Measurements from ENCODE around the gene TMX1.

Gene TMX1

DNA sequence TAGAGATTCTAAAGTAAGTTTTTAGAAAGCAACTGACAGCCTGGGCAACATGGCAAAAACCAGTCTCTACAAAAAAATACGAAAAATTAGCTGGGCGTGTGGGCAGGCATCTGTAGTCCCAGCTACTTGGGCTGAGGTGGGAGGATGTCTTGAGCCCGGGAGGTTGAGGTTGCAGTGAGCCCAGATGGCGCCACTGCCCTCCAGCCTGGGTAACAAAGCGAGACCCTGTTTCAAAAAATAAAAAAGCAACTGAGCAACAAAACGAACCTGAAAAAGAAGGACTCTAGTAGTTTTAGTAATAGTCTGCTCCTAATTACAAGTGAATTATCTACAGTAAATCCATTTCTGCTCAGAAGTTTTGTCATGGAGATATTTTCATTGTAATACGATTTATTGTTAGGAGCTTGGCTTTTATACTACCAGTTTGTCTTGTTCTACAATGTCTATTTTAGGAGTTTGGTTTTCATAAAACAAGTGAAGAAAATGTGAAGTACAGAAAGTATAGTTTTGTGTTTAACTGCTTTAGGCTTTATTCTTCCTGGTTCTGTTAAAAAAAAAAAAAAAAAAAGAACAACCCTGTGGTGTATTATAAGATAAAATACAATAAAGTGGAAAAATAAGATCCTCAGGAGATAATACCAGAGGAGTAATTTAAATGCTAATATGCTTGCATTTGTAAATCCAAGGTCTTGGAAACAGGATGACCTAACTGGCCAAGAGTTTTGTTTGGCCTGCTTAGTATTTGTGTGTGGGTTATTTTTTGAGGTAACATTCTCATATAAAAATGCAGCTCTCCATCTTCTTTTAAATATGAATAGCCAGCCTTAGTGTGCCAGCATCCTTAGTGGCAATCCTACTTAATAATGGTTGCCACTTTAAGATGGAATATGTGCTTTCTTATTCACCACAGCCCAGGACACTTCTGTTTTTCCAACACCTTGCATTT, 2.8 kb downstream of the TMX1 start:
- no peak for DNase-seq (ENCODE audit: low read depth)

GRCh38 chr14:51244591-51244990, 4.5 kb downstream of the TMX1 start:
- DNase-seq (ENCODE audit: low read depth) = no peak

- no peak for DNase-seq (ENCODE audit: low read depth)
Observed at GRCh38 chr14:51246032-51246431, 6.0 kb downstream of the TMX1 start.

GRCh38 chr14:51248016-51248987, 8.3 kb downstream of the TMX1 start:
- DNase-seq (ENCODE audit: low read depth) = no peak

GRCh38 chr14:51251486-51251885, 11.4 kb downstream of the TMX1 start:
- DNase-seq (ENCODE audit: low read depth) = no peak

DNA sequence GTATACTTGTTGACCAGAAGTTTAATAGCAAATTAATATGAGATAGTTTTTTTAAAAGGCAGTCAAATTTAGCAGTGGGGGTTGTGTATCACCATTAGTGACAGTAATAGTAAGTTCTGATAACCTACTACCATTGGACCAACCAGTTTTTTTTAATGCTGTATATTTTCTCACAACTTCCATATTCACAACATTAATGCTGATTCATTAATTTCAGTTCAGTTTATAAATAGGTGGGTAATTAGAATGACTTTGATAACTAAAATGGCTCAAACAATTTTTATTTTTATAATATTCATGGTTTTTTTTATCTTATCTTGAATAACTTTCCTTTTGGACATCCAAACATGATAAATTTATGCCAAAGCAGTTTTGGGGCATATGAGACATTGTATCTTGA, 13.8 kb downstream of the TMX1 start:
- DNase-seq (ENCODE audit: low read depth) = no peak

DNA sequence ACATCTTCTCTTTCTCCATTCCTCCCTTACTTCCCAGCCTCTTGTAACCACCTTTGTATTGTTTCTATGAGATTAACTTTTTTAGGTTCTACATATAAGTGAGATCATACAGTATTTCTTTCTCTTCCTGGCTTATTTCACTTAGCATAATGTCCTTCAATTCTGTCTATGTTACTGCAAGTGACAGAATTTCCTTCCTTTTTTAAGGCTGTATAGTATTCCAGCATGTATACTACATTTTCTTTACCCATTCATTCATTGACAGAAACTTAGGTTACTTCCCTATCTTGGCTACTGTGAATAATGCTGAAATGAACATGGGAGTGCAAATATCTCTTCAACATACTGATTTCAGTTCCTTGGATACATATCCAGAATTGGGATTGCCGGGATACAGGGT, 18.2 kb downstream of the TMX1 start:
- DNase-seq (ENCODE audit: low read depth) = no peak

- DNase-seq (ENCODE audit: low read depth) = no peak
Observed at GRCh38 chr14:51258788-51259187, 18.7 kb downstream of the TMX1 start.

DNA sequence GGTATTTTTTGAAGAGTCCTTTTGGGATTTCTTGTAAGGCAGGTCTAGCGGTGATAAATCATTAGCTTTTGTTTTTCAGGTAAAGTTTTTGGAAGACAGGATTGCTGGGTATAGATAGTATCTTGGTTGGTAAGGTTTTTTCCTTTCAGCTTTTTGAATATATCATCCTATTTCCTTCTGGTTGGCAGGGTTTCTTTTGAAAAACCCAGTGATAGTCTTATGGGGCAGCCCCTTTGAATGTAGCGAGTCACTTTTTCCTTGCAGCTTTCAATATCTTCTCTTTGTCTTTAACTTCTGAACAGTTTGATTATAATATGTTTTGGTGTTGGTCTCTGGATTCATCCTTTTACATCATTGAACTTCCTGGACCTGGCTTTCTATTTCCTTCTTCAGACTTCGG, 20.2 kb downstream of the TMX1 start:
- DNase-seq (ENCODE audit: low read depth) = no peak

DNA sequence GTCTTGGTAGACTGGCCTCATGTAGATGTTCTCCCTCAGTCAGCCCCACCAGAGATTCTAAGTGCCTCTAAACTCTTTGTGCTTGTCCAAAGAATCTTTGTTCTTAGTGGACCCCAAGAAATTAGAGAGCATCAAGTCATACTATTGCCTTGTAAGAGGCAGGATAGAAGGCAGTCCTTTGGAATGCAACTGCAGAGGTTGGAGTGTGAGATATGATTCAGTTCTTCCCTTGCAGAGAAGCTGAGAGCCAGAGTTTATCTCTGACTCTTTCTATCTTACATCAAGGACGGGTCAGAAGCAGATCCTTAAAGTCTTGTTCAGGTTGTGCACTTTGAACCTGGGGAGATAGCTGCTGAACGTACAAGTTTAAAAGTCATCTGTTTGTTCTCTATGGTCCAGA, 21.1 kb downstream of the TMX1 start:
- DNase-seq (ENCODE audit: low read depth) = no peak

GRCh38 chr14:51262868-51263267, 22.8 kb downstream of the TMX1 start:
- DNase-seq (ENCODE audit: low read depth) = no peak

DNA sequence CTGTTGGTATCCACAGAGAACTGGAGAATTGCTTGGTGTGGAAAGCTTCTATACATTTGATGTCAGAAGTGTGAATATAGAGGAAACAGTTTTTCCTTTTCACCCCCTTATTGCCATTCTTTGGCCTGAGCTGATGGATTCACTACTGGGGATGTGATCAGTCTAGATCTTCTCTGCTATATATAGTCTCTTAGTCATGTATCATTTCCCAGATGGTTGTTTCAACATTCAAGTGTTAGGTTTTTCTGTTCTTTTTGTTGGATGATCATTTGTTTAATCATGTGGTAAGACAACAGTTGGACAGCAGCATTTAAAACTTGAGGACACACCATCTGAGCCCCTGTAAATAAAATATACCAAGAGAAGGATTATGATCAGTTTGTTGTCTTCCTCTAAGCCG, 29.6 kb downstream of the TMX1 start:
- DNase-seq (ENCODE audit: low read depth) = no peak

GRCh38 chr14:51276605-51277004, 36.6 kb downstream of the TMX1 start:
- DNase-seq (ENCODE audit: low read depth) = no peak

DNA sequence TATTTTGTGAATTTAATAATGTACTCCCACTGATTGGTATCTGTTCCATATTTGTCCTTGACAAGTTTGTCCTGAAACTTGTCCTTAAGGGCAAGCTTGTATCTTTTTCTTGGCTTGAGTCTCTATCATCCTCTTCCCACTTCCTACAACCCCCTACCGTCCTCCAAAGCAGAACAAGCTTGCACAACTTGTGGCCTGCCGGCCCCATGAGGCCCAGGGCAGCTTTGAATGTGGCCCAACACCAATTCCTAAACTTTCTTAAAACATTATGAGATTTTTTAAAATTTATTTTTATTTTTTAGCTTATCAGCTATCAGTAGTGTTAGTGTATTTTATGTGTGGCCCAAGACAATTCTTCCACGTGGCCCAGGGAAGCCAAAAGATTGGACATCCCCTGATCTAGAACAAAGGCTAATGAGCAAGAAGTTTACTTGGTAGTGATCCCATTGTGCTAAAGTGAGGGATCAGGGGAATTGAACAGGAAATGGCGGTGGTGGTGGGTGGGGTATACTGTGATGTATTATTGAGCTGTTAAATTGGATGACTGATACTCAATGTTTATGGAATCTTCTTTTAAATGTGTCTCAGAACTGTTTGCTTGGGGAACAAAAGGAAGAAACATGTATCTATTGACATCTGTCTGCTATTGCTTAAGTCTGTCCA, 37.8 kb downstream of the TMX1 start:
- DNase-seq (ENCODE audit: low read depth) = no peak

GRCh38 chr14:51282517-51282916, 42.5 kb downstream of the TMX1 start:
- no peak for DNase-seq (ENCODE audit: low read depth)

DNA sequence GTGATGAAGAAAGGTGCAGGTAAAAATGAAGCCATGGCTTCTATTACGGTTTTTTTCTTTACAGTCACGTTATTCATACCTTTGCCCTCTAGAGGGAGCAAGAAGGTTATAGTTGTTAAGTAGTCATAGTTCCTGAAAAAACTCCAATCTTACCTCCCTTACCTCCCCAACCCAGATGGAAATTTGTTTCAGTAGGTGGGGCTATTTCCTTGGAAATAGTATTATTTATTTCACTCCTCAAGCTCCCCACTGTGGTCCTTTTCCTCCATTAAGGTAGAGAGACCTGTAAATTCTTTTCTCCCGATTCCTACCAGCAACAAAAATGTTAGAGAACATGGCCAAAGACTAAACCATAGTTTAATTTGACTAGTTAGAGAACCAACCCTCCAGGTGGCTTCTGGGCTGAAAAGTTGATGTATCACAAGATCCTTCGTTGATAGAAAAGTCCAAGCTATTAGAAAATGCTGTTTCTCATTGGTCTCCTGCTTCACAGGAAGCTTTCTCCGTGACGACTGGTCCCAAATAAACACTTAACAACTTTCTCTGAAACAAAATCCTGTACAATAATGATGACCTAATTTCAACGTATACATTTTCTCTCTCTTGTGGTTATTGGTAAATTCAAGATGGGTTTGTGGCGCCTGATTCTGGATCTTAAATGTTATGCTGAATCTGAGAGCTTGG, 43.5 kb downstream of the TMX1 start:
- DNase-seq (ENCODE audit: low read depth) = peak; percentile 81

- no peak for DNase-seq (ENCODE audit: low read depth)
Observed at GRCh38 chr14:51284241-51284640, 44.2 kb downstream of the TMX1 start.

DNA sequence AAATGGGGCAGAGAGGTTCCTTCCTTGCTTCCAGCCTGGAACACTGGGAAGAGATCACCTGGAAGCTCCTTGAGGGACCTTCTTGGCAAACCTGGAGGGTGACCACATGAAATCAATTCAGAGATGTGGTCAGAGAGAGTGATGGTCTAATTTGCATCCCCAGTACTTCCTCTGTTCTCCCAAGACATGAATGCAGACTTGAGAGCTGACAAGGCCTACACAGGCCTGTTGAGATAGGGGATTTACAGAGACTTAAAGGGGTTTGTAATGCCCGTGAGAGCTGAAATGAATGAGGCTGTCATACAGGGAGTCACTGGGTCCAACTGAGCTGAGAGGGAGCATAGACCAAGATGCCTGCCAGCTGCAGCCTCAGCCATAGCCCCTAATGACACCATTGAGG, 45.1 kb downstream of the TMX1 start:
- DNase-seq (ENCODE audit: low read depth) = no peak

DNA sequence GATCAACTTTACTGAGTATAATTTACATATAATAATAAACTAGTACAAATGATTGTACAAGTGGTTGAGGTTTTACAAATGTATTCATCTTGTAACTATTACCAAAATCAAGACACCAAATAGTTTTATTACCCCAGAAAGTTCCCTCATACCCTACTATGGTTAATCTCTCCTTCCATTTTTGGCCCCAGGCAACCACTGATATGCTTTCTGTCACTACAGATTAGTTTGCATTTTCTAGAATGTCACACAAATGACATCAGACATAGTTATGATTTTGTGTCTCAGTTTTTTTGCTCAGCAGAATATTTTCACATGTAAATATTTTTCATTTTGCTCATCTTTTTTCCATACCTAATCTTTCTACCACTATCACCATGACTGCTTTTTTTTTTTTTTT, 49.1 kb downstream of the TMX1 start:
- no peak for DNase-seq (ENCODE audit: low read depth)

GRCh38 chr14:51290132-51290531, 50.1 kb downstream of the TMX1 start:
- DNase-seq (ENCODE audit: low read depth) = no peak

DNA sequence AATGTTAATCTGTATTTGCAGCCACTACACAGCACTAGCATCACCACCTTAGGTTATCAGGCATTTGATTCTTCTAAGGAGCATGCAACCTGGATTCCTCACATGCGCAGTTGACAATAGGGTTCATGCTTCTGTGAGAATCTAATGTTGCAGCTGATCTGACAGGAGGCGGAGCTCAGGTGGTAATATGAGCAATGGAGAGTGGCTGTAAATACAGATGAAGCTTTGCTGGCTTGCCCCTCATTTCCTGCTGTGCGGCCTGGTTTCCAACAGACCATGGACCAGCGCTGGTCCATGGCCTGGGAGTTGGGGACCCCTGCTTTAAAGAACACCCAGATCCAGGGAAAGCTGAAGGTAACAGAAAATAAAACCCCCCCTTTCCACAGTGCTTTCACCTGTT, 51.0 kb downstream of the TMX1 start:
- DNase-seq (ENCODE audit: low read depth) = no peak
